Left cardiac atrium (tissue), 4 donors: Measurements from ENCODE around the gene MMP12. TPM values are rescaled to one million over a fixed set of nuclear protein-coding genes. Genes with fewer than 3 reads are reported as not detected.

Experiments used
- ATAC-seq, 2 donors: fragments of 200-7000 bp; cut with Tn5 transposase; one replicate each; pipeline ENCODE4 v1.9.1; 2020; ENCODE audit warnings: mild to moderate bottlenecking in 2 of 2, moderate library complexity in 2 of 2
- DNase-seq: peaks from one replicate; pipeline ENCODE4 v3.0.0-alpha.2; 2020
- intact Hi-C, 2 donors: fragments of 100-400 bp; cut with DNase I; formaldehyde crosslinking; loops; one replicate each; pipeline versions ENCODE4 v1.14.1 to v1.15.1; 2022 to 2023
- total RNA-seq, 2 donors: library from RNA; stranded (reverse); fragmentation: NEBNext Ultra II Directional; extraction: Animal tissue kit (Norgen Biotek cat#: 25700); gene quantifications; one replicate each; pipeline ENCODE4 v1.2.1, GENCODE V29; 2021
- donor health status: DM: no; HTN: yes; CAD: no.
- donor health status: DM: no; HTN: yes; CAD: no; lungs with severe emphysema.
- donor health status: DM: yes; HTN: yes; CAD: no.
- donor health status: Dilated cardiomyopathy.

The MMP12 gene
- total RNA-seq, 2 donors from 2014 or later: not detected

DNA sequence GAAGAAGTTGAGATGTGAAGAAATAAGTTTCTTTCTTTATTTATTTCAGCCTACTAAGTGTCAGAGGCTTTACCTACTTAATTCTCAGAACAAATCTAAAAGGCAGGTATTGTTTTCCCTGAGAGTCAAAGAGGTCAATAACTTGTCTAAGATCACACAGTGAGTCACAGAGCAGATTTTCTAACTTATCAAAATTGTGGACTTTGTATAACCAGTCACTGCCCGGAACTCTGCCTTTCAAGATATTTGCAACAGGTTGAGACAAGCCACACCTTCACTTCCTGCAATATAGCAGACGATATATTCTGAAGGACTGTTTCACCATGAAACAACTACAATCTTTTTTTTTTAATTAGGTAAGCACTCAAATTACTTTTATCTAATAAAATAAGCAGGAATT is 20.8 kb downstream of the MMP12 start:
- intact Hi-C loops: no loop called here
- no peak for DNase-seq
- ATAC-seq: no peak

DNA sequence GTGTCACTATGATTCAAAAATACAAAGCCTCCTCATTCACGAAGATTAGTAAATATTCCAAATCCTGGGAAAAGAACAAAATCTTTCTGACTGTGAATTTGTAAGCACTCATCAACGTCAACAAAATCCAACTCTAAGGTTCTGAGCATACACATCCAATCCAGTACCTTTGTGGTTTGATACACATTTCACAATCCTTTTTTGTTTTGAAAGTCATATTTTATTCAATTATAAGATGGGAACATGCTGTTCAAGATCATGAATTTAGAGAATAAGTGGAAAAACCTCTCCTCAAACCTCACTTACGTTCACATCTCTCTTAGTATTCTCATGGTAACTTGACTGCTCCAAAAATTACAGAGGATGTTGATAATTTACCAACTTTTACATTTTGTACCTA is 21.7 kb downstream of the MMP12 start:
- ATAC-seq: no peak
- intact Hi-C loops: no loop called here
- DNase-seq: no peak

DNA sequence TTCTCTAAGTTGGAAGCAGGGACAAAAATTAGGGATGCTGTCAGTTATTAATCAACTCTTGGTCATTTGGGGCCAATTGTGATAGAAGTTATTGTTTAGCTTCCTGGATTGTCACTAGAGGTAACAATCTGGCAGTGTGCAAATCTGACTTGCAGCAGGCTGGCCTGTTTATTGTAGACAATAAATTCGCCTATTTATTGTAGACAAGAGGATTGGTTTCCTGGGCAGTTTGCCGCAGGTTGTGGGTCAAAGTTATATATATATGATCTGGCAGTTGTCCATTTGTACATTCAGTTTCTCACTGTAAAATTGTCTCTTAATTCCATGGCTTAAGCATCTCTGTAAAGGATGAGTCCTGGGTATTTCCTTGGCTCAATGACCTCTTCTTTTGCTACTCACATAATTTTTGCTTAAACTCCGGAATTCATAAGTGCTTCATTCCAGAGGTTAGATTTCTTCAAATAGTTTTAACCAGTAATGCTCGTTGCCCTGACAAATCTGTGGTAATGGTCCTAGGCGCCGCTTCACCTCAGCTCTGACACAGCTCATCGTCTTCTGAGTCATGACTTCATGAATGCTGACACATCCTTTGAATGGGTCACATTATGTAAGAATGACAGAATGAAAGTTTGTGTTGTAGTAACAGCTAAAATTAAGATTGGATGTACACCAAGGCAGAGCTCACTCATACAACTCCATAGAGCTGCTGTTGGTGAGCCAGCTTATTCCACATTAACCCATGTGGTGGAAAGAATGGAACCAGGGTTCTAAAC is 23.6 kb downstream of the MMP12 start:
- ATAC-seq (no peak), DNase-seq (no peak)
- intact Hi-C loops: no loop called here

DNA sequence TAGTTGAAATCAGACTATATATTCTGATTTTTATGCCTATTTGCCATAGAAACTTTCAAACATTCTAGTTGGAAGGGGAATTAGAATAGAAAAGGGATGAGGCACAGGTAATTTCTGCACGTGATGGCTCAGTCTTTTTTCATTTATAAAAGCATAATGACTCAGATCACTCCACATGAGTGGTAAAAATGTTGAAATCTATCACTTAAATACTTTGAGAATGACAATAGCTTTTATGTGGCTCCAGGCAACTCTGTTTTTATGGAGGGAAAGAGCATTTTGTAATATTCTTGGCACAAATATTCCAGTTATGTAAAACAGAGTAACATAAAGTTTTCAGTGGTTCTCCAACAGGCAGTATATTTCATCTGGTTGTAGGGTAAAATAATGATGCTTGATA is 25.5 kb downstream of the MMP12 start:
- ATAC-seq (no peak), DNase-seq (no peak)
- intact Hi-C loops: no loop called here

DNA sequence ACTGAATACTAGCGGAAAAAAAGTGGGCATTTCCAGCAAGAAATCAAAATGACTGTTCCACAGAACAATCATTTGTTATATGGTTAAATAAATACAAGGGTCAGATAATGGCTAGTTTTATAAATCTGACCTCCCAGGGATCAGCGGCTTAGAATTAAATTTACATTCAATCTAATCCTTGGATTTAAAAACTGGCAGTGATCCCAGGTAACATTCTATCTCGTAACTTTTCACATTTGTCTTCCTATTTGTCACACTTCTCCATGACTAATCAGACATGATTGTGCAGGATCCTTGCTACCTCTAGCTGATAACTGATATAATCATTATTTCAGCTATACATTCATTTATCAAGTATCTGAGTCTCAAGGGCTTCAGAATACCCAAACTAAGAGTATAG is 28.5 kb downstream of the MMP12 start:
- no peak for ATAC-seq
- DNase-seq: no peak
- intact Hi-C loops: no loop called here

DNA sequence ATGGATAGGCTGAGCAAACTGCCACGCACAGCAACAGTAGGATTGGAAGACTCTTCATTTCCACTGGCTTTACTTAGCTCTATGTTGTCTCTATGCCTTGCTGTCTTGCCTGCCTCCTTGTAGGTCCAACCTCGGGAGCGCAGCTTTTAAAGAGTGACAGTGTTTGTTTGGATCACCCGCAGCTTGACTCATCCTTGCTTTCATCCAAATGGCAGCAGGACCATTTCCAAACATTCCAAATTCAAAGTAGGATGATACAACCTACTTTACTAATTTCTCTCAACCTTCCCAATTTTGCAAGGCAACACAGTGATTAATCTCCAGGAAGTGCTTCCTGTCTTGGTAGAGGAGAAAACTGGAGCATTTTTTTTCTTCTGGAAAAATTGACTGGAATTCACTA is 31.3 kb downstream of the MMP12 start, which contains the start of gene MMP3:
TSS of gene MMP3 (minus strand) at position 121 of the 400 bp plus-strand sequence. CDS start at position 58, 63 bp downstream.
- intact Hi-C loops: no loop called here

DNA sequence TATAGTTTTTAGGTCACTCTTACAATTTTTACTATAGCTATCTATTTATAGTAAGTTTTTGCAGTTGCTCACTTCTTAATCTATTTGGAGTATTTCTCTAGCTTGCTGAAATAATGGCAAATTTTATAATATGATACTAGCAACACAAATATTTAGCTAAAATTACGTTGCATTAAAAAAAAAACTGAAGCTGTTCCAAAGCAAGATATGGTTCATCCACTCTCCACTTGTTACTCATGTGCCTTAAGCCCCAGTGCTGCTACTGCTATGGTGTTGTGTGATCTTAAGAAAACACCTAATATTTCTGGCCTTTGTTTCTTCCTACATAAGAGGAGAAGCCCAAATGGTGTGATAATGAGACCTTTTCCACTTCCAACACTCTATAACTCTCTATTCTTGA is 31.9 kb downstream of the MMP12 start:
- ATAC-seq: no peak
- intact Hi-C loops: no loop called here
- DNase-seq: no peak

More for the DNA sequence above, 31.3 kb downstream of the MMP12 start, which contains the start of gene MMP3:
- no peak for ATAC-seq
- DNase-seq: no peak

DNA sequence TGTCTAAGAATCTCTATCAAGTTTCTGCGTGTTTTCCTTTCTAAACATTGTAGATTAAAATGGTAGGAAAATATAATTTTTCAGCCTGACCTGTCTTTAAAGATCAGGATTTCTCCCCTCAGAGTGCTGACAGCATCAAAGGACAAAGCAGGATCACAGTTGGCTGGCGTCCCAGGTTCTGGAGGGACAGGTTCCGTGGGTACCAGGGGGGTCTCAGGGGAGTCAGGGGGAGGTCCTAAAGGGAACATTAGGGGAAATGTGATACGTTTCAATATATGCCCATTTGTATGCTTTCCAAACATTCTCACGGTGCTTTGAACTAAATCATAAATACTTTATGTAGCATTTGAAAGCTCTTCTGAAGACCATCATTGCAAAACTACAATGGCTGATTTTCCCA is 34.8 kb downstream of the MMP12 start:
- intact Hi-C loops: no loop called here
- DNase-seq (no peak), ATAC-seq (no peak)

DNA sequence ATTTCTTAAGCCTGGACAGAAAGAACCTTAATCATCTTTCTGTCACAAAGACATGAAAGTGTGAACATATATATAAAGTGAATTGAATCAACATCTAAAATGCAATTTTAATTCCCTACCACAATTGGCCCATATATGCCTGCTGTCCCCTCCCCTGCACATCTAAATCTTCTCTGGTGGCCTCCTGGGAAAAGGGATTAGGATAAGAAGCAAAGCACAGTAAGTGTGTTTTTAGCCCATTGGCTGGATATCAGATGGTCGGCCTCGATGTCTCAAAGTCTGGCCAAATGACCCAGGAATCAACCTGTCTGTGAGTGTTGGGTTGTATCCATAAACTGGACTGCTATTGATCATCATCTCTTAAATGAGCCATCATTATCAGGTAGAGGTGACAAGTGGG is 37.1 kb downstream of the MMP12 start:
- ATAC-seq: no peak
- intact Hi-C loops: no loop called here
- DNase-seq: no peak

DNA sequence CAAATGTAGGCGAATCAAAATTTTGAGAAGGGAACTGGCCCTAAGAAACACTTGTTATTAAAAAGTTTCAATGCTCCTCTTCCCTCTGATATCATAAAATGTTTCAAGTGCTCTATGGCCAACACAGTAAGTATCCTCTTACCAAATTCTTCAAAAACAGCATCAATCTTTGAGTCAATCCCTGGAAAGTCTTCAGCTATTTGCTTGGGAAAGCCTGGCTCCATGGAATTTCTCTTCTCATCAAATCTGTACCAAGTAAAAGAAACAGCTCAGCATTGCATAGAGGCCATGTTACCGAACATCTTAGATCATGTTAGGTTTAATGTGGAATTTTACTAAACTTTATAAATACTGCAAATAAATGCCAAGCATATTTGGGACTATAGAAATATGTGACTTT is 37.6 kb downstream of the MMP12 start:
- DNase-seq: no peak
- intact Hi-C loops: no loop called here
- no peak for ATAC-seq

DNA sequence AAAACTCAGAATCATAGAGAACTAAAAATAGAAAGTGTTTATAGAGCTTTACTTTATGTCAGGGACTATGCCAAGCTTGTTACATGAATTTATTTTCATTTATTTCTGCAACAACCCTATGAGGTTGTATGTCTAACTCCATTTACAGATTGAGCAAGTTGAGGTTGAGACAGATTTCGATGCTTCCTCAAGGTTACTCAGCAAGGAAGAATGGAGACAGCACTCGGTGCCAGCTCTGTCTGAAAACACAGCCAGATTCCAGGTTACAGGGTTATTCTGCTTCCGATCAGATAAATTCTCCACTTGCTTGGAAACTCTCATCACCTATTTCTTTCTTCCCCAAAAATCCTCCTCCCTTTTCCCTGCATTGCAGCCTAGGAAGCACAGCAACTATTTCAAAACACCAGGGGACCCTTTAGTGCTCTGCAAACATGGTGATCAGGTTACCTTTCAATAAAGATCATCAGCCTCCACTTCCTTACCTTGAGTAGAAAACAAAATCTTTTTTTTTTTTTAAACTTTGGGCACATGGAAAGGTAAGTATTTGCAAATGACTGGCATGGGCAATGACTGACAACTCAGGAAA is 38.4 kb downstream of the MMP12 start:
- ATAC-seq (peak in 1 of 2 donors; percentile 71), DNase-seq (no peak)
- intact Hi-C loops: no loop called here

DNA sequence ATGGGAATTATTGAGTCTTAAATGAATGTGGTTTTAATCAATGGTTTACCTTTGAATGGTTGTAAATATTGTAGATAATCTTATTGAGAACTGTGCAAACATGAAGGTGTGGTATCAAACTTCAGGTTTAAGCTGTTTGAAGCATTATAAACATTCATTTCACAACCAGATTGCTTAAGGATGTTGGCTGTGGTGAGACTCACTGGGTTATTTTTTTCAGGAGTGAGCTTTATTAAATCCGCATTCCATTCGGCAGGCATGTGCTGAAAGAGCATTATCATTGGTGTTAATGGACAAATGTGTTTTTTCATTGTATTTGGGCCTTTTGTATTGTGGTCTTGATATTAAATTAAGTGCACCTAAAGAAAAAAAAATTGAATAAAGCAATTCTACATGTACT is 41.1 kb downstream of the MMP12 start:
- ATAC-seq: no peak

DNA sequence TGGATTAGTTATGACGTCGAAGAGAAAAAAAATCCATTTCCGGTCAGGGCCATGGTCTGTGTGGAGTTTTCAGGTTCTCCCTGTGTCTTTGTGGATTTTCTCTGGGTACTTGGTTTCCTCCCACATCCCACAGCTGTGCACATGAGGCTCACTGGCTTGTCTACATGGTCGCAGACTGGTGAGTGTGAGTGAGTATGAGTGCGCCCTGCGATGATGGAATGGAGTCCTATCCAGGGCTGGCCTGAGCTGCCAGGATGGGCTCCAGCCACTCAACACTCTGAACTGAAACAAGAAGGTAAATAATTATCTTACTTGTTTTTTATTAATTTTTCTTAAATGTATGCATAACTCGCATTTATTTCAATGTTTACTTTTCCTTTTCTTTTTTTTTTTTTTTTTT is 42.2 kb downstream of the MMP12 start:
- ATAC-seq: no peak
- no peak for DNase-seq
- intact Hi-C loops: no loop called here

More for the DNA sequence above, 41.1 kb downstream of the MMP12 start:
- intact Hi-C loops: no loop called here
- DNase-seq: no peak

DNA sequence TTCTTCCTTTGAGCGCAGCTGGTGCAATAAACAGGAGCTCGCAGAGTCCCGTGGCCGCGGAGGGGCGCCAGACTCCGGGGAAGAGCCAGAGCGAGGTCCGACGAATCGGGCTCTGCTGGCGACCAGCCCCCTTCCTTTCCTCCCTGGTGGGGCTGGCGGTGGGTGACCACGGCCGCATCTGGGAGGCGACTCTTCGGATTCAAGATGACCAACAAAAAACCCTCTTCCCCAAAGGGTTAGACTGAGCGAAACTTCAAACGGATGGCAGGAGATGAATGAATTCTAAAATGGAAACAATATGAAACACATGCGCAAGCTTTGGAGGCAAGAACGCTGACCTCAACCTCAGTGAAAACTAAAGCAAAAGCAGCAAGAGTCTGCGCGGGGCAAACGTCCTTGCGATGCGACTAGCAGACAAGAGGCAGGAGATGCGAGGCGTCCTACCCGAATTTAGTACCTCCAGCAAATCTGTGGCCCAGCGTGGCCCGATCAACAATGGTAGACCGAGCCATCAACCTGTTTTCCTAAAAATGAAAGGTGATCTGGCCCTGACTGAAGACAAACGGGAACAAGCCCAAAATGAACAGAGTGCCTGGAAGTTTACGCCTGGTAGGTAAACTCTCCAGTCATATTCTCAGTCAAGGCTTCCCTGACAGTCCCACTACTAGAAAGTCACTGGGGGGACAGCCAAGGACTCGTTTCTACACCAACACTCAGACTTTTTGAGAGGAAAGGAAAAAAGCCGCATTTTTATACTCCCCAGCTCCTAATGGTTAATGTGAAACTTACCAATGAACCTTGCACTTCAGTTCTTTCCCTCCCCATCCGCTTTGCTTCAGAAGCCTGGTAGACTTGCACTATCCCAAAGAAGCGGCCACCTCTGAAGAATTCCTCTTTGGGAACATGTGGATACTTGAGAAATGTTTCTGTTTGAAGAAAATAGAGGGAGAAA is 43.0 kb downstream of the MMP12 start:
- intact Hi-C loops: no loop called here
- ATAC-seq: no peak
- DNase-seq: peak; percentile 25

DNA sequence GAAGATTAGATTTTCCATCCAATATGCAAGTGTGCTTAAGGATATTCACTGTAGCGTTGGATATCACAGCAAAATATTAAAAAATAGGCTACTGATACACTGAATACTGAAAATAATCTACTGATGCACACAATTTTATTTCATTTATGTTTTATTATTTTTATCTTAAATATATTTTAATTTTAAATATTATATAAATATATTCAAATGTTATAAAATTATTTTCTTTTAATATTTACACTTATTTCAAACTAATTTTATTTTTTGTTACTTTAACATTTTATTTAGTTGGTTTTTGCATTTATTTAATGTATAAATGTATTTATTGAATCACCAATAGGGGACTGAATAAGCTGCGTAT is 43.7 kb downstream of the MMP12 start:
- intact Hi-C loops: no loop called here
- ATAC-seq (no peak), DNase-seq (no peak)

DNA sequence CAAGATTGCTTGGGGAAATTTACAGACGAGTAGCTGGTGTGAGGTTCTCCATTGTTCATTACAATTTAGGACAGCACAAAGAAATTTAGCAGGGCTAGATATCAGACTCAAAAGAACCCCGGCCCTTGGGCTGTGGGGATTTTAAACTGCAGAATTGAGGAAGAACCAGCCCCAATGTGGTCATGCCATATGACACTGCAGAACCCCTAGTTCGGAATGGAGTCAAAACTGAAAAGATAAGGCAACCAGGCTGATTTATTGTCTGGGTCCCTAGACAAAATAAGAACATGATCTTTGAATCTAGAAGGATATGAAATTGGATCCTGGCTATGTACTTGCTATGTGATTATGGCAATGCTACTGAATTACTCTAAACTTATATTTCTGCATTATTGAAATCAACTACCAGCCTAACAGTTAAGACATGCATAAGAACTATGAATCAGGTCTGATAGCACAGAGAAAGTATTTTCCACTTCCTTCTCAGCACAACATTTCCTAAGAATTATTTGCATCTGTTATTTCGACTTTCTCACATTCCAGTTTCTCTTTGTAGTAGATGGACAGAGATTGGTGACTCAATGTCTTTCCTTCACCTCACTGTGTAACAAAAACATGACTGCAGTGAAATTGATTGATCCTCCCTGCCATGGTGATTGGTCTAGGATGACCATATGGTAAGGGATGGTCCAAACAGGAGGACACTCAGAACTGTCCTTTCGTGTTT is 44.6 kb downstream of the MMP12 start:
- DNase-seq (no peak), ATAC-seq (no peak)
- intact Hi-C loops: no loop called here

DNA sequence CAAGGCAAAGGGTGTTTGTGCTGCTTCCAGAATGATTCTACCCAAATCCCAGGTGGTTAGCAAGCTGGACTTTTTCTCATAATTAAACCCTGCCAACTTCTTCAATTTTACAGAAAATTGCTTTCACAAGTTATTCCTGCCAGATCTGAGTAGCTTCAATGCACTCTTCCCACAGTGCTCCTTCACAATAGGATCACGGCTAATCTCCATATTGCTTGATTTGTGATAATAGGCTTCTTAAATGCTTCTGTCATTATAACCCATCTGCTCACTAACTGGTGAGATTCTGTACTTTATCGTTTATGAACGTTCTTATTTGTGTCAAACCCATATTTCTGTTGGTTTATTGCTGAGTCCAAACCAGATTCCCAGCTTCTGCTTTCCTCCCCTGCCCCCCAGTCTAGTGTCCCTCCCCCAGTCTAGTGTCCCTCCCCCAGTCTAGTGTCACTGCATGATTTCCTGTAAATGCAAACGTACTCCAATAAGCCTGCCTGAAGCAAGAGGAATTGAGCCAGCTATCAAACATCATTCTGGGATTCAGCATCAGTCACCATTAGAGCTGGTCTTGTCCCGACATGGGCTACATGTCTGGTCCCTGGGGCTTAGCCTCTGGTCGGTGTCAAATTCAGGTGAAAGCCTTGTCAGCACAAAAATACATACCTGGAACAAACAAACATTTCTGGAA is 45.3 kb downstream of the MMP12 start:
- DNase-seq: no peak
- ATAC-seq: no peak
- intact Hi-C loops: no loop called here

DNA sequence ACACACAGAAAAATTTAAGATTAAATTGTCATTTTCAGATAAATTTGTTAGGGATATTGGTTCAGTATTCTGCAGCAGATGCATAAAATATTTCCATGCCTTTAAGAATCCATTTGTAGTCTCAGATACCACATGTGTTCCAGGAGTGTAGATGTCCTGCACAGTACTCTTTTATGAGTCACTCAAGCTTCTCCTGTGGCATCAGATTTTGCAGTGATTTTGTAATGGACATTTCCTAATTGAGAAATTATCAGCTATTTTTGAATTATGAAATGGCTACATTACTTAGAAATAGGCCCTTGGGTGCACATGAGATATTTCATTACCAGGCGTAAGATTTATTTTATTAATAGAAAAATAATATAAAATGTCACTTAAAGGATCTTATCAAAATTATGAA is 50.2 kb downstream of the MMP12 start:
- intact Hi-C loops: no loop called here
- no peak for ATAC-seq
- no peak for DNase-seq

DNA sequence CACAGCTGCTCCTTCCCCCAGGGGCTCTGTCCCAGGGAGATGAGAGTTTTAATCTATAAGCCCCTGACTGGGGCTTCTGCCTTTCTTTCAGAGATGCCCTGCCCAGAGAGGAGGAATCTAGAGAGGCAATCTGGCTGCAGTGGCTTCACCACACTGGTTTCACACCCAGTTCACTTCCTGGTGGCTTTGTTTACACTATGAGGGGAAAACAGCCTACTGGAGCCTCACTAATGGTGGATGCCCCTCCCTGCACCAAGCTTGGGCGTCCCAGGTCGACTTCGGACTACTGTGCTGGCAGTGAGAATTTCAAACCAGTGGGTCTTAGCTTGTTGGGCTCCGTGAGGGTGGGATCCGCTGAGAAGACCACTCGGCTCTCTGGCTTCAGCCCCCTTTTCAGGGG is 55.3 kb downstream of the MMP12 start:
- ATAC-seq (no peak), DNase-seq (no peak)
- intact Hi-C loops: no loop called here
